T-helper 2 cell treated with Interferon-gamma antibody and Interleukin-4, amounts not matched to agents 5 μg/mL and 100 μg/mL, for 36 hours (primary cell): ENCODE data around the gene LRMDA.

Source experiments
- DNase-seq: peaks from one replicate; pipeline ENCODE4 v3.0.0; 2021; ENCODE audit warnings: low spot score
- H3K27ac Mint-ChIP-seq: one replicate; pipeline ENCODE4 v1.8.0; 2021; ENCODE audit warnings: mild to moderate bottlenecking, mixed read lengths
- H3K27me3 Mint-ChIP-seq: one replicate; pipeline ENCODE4 v1.8.0; 2021; ENCODE audit warnings: low read depth, mixed read lengths
- H3K36me3 Mint-ChIP-seq: one replicate; pipeline ENCODE4 v1.8.0; 2021; ENCODE audit warnings: low read depth, mixed read lengths
- H3K4me1 Mint-ChIP-seq: one replicate; pipeline ENCODE4 v1.8.0; 2021; ENCODE audit warnings: low read depth, mixed read lengths
- H3K4me3 Mint-ChIP-seq: one replicate; pipeline ENCODE4 v1.8.0; 2022; ENCODE audit warnings: mild to moderate bottlenecking, moderate library complexity, mixed read lengths
- H3K9me3 Mint-ChIP-seq: one replicate; pipeline ENCODE4 v1.8.0; 2021; ENCODE audit warnings: mixed read lengths

The LRMDA gene

DNA sequence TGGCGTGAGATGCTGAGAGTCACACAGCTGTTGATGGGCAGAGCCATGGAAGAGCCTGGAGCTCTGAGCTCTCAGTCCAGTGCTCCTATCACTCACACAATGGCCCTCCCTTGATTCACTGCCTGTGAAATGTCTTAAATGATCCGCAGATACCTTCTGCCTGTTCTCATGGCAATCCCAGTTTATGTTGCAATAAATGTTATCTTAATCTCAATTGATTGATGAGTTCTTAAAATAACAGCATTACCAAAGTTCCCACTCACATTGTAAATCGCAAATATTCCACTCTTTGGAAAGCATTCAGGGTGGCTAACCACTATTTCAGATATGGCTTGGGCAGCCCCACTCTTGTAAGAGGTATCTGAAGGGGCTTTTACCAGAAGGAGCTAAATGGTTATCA, 865.5 kb downstream of the LRMDA start:
- Mint-ChIP-seq H3K27me3 (no peaks in the 10 kb centered on the region), H3K9me3 (no peaks in the 10 kb centered on the region), H3K4me3 (no peak overlapping the region)

DNA sequence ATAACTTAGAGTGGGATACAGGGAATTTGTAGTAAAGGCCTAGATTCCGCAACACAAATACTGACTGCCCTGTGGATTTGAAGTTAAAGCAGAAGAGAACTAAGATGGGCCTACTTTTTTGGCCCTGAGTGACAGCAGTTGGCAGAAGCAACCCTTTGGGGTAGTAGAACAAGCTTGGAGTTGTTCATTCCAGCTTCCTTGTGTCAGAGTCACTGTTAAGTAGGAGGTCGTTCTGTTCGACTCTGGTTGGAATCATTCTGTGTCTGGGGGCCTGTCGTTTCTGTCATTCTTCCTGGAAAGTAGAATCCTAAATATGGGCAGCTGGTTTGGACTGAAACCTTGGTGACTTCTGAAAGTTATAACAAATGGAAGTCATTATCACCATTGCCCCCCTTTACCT, 865.9 kb downstream of the LRMDA start:
- Mint-ChIP-seq H3K4me1 (no peaks in the 10 kb centered on the region), H3K4me3 (no peak overlapping the region), H3K9me3 (no peaks in the 10 kb centered on the region), H3K27ac (no peak overlapping the region), H3K36me3 (no peaks in the 10 kb centered on the region), H3K27me3 (no peaks in the 10 kb centered on the region)
- no peak for DNase-seq

More for the DNA sequence above, 865.5 kb downstream of the LRMDA start:
- H3K4me1 Mint-ChIP-seq: no peaks in the 10 kb centered on the region
- H3K27ac Mint-ChIP-seq: no peak overlapping the region
- H3K36me3 Mint-ChIP-seq: no peaks in the 10 kb centered on the region
- DNase-seq: no peak

DNA sequence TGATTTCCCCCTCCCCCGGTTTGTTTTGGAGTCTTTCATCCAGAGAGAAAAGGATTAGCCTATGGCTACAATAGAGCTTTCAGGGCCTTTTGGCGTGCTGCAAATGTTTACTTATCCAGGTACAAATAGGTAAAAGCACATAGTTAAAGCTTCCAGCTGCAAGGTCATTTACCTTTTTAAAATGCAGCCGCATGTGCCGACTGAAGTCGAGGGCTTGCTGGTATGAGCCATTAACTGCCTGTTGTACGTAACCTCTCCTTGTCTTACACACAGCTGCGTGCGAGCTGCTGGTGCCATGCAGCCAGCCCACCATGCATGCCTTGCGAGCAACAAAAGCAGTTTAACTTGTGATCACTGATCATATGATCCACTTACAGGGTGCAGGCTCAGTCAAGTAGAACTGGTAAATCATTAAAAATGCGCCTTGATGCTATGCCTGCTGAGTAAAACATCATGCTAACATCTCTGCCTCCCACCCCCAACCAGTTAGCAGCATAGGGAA, 866.4 kb downstream of the LRMDA start:
- Mint-ChIP-seq H3K9me3 (no peaks in the 10 kb centered on the region), H3K27me3 (no peaks in the 10 kb centered on the region), H3K4me3 (no peak overlapping the region), H3K4me1 (no peaks in the 10 kb centered on the region), H3K36me3 (no peaks in the 10 kb centered on the region), H3K27ac (no peak overlapping the region)
- no peak for DNase-seq

DNA sequence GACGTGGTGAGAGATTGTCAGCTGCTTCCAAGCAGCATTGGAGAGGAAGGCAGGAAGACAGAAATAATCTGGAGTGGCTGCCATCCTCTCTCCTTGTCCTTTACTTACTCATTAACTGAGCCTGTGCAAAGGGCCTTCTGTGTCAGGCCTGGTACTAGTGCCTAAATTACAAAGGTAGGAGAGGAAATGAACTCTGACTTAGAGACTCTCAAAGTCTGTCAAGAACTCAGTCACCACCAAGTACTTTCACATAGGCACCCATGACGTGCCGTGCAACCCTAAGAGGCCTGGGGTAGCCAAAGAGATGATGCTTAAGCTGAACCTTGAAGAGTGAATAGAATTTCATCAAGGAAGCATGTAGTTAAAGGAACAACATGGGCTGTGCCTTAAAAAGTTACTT, 866.9 kb downstream of the LRMDA start:
- H3K4me1 Mint-ChIP-seq: no peaks in the 10 kb centered on the region
- H3K27ac Mint-ChIP-seq: no peak overlapping the region
- H3K36me3 Mint-ChIP-seq: no peaks in the 10 kb centered on the region
- DNase-seq: no peak
- no peaks in the 10 kb centered on the region for H3K9me3 Mint-ChIP-seq
- H3K4me3 Mint-ChIP-seq: no peak overlapping the region
- H3K27me3 Mint-ChIP-seq: no peaks in the 10 kb centered on the region

DNA sequence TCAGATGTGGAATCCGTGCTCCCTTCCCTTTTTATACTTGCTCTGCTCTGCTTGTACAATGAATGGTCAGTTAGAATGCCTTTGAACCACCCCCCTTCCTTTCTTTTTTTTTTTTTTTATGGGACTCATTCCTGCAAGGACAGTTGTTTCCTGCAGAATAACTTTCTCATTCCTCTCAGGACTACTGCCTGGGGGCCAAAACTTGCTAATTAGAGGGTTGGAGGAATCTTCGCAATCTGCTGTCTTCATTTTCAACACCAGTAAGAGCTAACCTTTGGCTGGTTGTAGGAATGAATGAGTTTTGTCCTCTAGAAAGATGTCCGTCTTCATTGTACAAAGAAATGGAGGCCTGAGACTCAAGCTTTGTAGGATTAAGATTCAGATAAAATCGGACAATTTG, 868.1 kb downstream of the LRMDA start:
- H3K27ac Mint-ChIP-seq: no peak overlapping the region
- H3K27me3 Mint-ChIP-seq: no peaks in the 10 kb centered on the region
- H3K4me3 Mint-ChIP-seq: no peak overlapping the region
- H3K9me3 Mint-ChIP-seq: no peaks in the 10 kb centered on the region
- no peak for DNase-seq
- no peaks in the 10 kb centered on the region for H3K36me3 Mint-ChIP-seq
- no peaks in the 10 kb centered on the region for H3K4me1 Mint-ChIP-seq

DNA sequence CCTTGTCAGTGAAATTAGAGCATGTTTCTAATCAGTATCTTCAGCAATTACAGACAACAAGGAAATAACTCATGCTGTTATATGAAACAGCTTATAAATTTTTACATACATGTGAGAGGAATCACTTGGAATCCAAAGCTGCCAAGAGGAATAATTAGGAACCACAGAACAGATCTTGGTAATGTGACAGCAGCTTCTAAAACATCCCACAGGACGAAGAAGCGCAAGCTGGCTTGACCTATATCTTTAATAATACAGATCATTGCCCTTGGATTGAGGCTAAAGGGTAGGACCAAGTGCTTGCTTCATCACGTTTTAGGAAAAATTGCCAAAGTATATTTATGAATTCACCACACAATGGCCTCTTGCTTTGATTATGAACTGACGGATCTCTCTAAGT, 869.8 kb downstream of the LRMDA start:
- H3K9me3 Mint-ChIP-seq: no peaks in the 10 kb centered on the region
- H3K27ac Mint-ChIP-seq: no peak overlapping the region
- no peak for DNase-seq

DNA sequence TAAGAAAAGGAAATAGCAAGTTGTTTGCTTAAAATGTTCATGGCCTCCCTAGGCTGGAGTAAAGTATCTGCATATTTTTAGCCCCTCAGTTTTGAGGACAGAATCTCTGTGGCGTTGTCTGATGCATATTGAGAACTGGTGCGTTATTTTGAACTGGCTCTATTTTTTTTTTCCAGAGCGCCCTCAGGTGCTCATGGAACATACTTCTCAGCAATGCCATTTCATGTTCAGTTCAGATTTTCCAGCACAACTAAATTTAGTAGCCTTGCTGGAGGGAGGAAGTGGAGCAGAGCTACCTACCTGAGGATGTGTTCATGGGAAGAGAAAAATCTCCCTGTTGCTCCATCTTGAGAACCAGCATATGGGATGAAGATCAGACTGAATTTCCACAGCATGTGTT, 870.5 kb downstream of the LRMDA start:
- Mint-ChIP-seq H3K36me3 (no peaks in the 10 kb centered on the region), H3K27ac (no peak overlapping the region), H3K4me1 (no peaks in the 10 kb centered on the region), H3K4me3 (no peak overlapping the region), H3K27me3 (no peaks in the 10 kb centered on the region), H3K9me3 (no peaks in the 10 kb centered on the region)
- no peak for DNase-seq

More for the DNA sequence above, 869.8 kb downstream of the LRMDA start:
- H3K4me3 Mint-ChIP-seq: no peak overlapping the region
- no peaks in the 10 kb centered on the region for H3K27me3 Mint-ChIP-seq
- H3K4me1 Mint-ChIP-seq: no peaks in the 10 kb centered on the region
- no peaks in the 10 kb centered on the region for H3K36me3 Mint-ChIP-seq

DNA sequence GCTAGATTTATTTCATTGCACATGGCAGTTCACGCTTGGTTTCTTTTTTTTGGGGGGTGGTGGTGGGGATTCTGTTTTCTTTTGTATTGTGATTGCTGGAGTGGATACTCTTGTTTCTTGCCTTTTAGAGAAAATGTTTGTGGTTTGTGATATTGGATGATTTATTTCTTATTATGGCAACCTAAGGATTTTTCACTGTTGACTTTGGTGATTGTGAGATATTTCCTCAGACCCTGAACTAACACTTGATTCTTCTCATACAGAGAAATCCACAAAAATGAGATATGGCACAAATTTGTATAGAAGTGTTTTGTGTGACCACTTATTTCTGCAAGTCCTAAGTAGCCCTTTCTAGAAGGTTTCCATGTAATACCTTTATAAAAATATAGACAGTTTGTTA, 871.1 kb downstream of the LRMDA start:
- no peaks in the 10 kb centered on the region for H3K4me1 Mint-ChIP-seq
- DNase-seq: no peak
- H3K4me3 Mint-ChIP-seq: no peak overlapping the region
- H3K27ac Mint-ChIP-seq: no peak overlapping the region
- no peaks in the 10 kb centered on the region for H3K9me3 Mint-ChIP-seq
- no peaks in the 10 kb centered on the region for H3K36me3 Mint-ChIP-seq
- H3K27me3 Mint-ChIP-seq: no peaks in the 10 kb centered on the region

DNA sequence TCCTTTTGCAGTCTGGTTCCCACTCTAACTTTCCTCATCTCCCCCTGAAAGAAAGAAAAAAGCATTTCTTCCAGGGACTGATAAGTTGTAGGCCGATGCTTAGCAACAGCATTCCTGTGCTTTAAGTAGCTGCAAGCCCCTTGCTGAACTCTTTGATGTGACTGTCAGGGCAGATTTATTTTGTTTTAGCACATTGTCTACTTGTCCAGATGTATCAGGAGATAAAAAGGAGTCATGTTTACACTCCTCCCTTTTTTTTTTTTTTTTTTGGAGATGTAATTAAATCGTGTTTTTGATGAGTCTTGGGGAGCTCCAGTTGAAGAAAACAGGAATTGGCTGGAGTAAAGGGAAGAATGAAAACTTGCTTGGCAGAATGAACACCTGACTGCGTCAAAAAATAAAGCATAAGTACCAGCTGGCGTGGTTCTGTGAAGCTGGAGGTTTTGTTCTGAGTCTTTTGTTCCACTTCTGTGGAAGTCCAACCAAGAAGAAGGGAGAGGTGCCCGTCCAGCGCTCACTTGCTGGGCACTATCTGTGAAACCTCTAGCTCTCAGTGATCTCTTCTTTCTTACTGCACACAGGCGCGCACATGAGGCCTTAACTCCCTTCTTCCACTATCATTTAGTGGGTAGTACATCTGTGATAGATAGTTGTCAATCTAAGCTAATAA, 871.7 kb downstream of the LRMDA start:
- H3K27me3 Mint-ChIP-seq: no peaks in the 10 kb centered on the region
- no peaks in the 10 kb centered on the region for H3K36me3 Mint-ChIP-seq
- no peak for DNase-seq
- no peaks in the 10 kb centered on the region for H3K4me1 Mint-ChIP-seq
- no peak overlapping the region for H3K27ac Mint-ChIP-seq
- H3K4me3 Mint-ChIP-seq: no peak overlapping the region
- no peaks in the 10 kb centered on the region for H3K9me3 Mint-ChIP-seq

DNA sequence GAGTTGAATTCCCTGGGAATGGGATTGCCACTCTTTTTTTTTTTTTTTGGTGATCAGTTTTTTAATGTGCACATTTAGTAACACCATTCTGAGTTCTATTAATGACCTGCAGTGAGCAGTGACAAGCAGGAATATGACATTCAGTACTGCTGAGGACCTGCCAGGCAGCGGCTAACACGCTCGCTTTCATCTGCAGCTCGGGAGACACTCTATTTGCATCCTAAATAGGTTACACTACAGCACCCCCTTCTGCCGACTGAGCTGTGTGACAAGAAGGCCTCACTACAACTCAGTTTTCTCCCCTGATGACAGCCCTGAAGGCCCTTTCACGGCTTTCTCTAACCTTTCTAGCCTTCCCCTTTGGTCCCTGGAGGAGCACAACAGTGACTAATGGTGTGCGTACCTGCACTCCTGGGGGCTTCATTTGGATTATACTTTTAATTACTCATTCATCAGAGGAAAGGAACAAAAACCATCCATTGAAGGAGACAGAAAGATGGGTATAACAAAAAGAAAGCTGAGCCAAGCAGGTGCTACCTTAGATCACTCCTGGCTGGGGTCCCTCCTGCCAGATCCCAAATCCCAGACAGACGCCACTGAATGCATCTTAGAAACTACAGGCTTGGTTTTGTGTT, 872.4 kb downstream of the LRMDA start:
- H3K9me3 Mint-ChIP-seq: no peaks in the 10 kb centered on the region
- no peaks in the 10 kb centered on the region for H3K36me3 Mint-ChIP-seq
- no peaks in the 10 kb centered on the region for H3K27me3 Mint-ChIP-seq
- no peak for DNase-seq
- H3K4me3 Mint-ChIP-seq: no peak overlapping the region
- no peaks in the 10 kb centered on the region for H3K4me1 Mint-ChIP-seq
- H3K27ac Mint-ChIP-seq: no peak overlapping the region

DNA sequence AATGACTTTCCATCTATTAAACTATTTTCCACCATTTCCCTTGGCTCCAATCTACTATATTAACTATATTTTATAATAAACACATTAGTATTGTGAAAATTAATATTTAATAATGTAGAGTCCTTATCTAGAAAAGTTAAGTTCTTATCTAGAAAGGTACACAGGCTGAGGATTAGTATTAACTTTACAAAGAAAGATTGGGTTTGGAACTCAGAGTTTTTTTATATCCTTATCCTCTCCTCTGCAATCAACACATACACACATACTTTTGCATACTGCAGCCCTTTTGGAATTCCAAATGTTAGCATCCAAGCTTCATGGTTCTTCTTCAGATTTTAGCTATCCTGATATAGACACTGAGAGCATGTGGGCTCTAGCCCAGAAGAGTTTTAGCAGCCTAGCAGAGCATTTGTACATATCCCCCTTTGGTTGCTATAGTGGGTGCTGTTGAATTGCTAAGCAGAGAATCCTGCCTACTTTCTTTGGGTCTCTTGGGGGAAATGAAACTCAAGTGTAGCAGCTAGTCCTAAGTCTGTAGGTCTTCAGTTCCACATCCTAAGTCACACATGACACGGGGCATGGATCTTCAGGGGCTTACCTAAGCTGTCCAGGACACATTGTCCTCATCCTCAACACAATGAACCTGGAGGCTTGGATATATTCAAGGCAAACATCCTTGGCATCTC, 874.6 kb downstream of the LRMDA start:
- DNase-seq: no peak
- H3K27ac Mint-ChIP-seq: no peak overlapping the region
- no peaks in the 10 kb centered on the region for H3K9me3 Mint-ChIP-seq
- no peaks in the 10 kb centered on the region for H3K4me1 Mint-ChIP-seq
- H3K4me3 Mint-ChIP-seq: no peak overlapping the region
- H3K27me3 Mint-ChIP-seq: no peaks in the 10 kb centered on the region
- no peaks in the 10 kb centered on the region for H3K36me3 Mint-ChIP-seq

DNA sequence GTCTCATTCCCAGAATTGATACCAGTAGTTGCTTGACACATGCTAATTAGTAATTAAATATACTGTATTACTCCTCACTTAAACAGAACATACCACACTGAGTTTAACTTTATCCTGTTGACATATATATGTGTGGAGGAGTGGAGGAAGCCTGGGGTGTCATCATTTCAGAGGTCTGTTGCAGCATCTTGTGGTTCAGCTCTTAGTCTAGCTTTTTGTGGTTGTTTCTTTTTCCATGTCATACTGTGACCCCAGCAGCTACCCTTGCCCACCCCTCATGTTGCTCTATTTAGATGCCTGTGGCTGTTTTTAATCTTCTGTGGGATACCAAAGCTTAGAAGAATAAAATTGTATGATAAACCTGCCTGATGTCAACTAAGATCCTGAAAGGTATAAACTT, 875.4 kb downstream of the LRMDA start:
- Mint-ChIP-seq H3K27ac (no peak overlapping the region), H3K27me3 (no peaks in the 10 kb centered on the region), H3K4me3 (no peak overlapping the region), H3K9me3 (no peaks in the 10 kb centered on the region), H3K4me1 (no peaks in the 10 kb centered on the region), H3K36me3 (no peaks in the 10 kb centered on the region)
- DNase-seq: no peak

DNA sequence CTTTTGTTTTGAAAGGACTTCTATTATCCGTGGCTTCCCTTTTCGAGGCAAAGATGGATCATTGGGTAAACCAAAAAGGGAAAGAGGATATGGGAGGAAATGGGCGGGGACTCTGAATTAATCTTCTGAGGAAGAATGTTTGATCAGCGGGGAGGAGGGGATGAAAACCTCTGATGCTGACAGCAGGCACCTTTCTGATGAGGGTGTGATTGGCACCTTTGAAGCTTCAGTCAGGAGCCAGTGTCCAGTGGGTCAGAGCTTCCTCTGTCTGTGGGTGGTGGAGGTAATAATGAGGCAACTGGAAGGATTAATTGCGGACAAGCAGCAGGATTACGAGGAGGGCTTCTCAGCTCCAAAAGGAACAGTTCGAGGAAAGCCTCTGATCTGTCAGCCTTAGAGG, 877.6 kb downstream of the LRMDA start:
- DNase-seq: no peak
- no peak overlapping the region for H3K4me3 Mint-ChIP-seq
- no peaks in the 10 kb centered on the region for H3K36me3 Mint-ChIP-seq
- no peaks in the 10 kb centered on the region for H3K9me3 Mint-ChIP-seq
- no peaks in the 10 kb centered on the region for H3K4me1 Mint-ChIP-seq
- no peak overlapping the region for H3K27ac Mint-ChIP-seq
- no peaks in the 10 kb centered on the region for H3K27me3 Mint-ChIP-seq

DNA sequence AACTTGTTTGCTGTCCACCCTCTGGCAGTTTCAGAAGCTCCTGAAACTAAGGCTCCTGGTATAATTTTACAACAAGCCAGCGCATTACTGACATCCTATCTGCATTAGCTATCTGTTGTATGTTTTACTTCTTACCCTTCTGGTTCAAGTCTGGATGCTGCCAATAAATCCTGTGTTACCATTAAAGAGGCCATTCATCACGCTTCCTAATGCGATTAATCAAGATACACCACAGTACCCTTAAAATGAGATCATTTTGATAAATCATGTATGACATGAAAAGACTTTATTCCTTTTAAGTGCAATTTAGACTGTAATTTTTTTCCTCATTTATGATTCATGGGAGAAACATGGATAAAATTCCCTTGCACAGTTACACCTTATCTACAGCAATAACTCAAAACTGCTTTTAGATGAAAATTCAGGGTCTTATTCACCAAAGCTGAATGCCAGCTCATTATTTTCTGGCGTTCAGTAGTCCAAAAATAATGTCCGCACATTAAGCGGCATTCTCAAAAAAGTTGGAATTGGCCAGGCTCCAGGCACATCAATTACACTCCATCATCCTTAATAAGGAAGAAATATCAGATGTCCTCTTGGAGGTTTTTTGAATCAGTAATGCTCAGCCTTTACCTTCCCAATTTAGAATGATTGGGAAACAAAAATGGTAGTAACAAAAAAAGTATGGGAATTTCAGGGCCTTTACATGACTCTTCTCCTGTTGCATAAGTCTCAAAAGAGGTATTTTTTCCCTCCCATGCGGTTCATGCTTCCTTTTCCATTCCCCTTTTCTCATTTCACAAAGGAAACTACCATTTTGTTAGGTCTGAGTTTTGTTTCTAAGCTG, 878.5 kb downstream of the LRMDA start:
- Mint-ChIP-seq H3K27ac (no peak overlapping the region), H3K36me3 (no peaks in the 10 kb centered on the region), H3K9me3 (no peaks in the 10 kb centered on the region), H3K27me3 (no peaks in the 10 kb centered on the region), H3K4me3 (no peak overlapping the region), H3K4me1 (no peaks in the 10 kb centered on the region)
- DNase-seq: no peak
